RWPE2 (cell line): ENCODE measurements around the gene DNMT3A.

ENCODE experiments used
- ATAC-seq: fragments of 200-7000 bp; cut with Tn5 transposase; 3 replicates; pipeline ENCODE4 v1.9.1; 2021; ENCODE audit warnings: low read depth
- DNase-seq: peaks from one replicate; pipeline ENCODE4 v3.0.0-alpha.2; 2020; ENCODE audit warnings: low spot score
- H3K27ac ChIP-seq: fragments of 450-650 bp; 2 replicates; pipeline ENCODE4 v1.5.1; 2017; ENCODE audit warnings: mild to moderate bottlenecking; ENCODE audit not compliant: poor library complexity, severe bottlenecking
- H3K27me3 ChIP-seq: fragments of 250-450 bp; sonication (Bioruptor Pico); 2 replicates; pipeline ENCODE4 v1.5.1; 2021; ENCODE audit warnings: mild to moderate bottlenecking, moderate library complexity; ENCODE audit not compliant: insufficient read depth, poor library complexity, severe bottlenecking
- H3K36me3 ChIP-seq: fragments of 250-450 bp; sonication (Bioruptor Pico); 2 replicates; pipeline ENCODE4 v1.5.1; 2020; ENCODE audit warnings: low read depth, mild to moderate bottlenecking, moderate library complexity
- H3K4me1 ChIP-seq: fragments of 250-450 bp; sonication (Bioruptor Pico); 2 replicates; pipeline ENCODE4 v1.5.1; 2021; ENCODE audit warnings: mild to moderate bottlenecking, moderate library complexity; ENCODE audit not compliant: insufficient read depth, poor library complexity, severe bottlenecking
- H3K4me3 ChIP-seq: fragments of 250-450 bp; sonication (Bioruptor Pico); 2 replicates; pipeline ENCODE4 v1.5.1; 2021; ENCODE audit warnings: mild to moderate bottlenecking, moderate library complexity; ENCODE audit not compliant: severe bottlenecking
- H3K9me3 ChIP-seq: fragments of 250-450 bp; sonication (Bioruptor Pico); 2 replicates; pipeline ENCODE4 v1.5.1; 2021; ENCODE audit warnings: mild to moderate bottlenecking, moderate library complexity; ENCODE audit not compliant: severe bottlenecking
- TF ChIP-seq, protein P1 (sequence below): fragments of 450-650 bp; IDR thresholded peaks from one replicate; pipeline ENCODE4 v1.5.1; 2017; ENCODE audit warnings: mild to moderate bottlenecking, moderate library complexity; ENCODE audit not compliant: poor library complexity, severe bottlenecking

The DNMT3A gene

DNA sequence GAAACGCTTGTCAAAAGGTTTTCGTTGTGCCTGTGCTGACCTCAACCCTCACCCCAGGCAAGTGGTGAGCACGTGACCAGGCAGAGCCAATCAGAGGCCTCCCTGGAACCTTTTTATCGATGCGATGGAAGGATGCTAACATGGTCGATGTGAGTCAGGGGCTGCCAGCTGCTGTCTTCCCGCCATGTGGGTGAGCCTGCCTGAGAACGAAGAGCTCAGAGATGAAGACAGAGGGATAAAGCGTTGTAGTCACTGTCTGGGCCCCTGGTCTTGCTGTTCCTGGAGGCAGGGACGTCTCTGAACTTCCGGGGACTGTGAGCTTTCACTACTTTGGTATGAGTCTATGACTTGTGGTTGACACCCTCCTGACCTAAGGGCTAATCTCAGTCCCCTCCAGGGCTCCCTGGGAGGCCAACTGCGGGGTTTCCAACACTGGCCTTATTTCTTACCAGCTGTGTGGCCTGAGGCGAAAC is 18.6 kb downstream of the DNMT3A start:
- Histone ChIP-seq H3K36me3 (no peaks in the 10 kb centered on the region), H3K4me1 (no peaks in the 10 kb centered on the region), H3K27ac (no peak overlapping the region), H3K9me3 (peaks cover 8% of the 10 kb centered on the region), H3K27me3 (no peaks in the 10 kb centered on the region), H3K4me3 (no peak overlapping the region)
- TF ChIP-seq, protein P1, sequence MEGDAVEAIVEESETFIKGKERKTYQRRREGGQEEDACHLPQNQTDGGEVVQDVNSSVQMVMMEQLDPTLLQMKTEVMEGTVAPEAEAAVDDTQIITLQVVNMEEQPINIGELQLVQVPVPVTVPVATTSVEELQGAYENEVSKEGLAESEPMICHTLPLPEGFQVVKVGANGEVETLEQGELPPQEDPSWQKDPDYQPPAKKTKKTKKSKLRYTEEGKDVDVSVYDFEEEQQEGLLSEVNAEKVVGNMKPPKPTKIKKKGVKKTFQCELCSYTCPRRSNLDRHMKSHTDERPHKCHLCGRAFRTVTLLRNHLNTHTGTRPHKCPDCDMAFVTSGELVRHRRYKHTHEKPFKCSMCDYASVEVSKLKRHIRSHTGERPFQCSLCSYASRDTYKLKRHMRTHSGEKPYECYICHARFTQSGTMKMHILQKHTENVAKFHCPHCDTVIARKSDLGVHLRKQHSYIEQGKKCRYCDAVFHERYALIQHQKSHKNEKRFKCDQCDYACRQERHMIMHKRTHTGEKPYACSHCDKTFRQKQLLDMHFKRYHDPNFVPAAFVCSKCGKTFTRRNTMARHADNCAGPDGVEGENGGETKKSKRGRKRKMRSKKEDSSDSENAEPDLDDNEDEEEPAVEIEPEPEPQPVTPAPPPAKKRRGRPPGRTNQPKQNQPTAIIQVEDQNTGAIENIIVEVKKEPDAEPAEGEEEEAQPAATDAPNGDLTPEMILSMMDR: no peak
- ATAC-seq (no peak), DNase-seq (no peak)

DNA sequence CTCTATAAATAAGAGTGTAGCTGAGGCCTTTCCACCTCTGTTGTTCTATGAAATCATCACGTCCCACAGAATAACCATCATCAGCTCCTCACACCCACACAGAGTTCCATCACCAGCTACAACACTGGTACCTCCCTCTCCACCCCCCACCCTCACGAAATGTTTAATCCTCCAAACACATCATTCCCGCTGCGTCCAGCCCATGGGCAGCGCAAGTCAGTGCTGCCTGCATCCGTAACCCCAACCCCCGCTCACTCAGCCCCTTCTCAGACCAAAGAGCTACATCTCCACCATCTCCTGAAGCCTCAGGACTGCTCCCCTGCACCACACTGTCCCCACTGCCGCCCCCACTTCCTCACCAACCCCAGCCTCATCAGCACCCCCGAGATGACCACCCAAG is 19.4 kb downstream of the DNMT3A start:
- Histone ChIP-seq H3K36me3 (no peaks in the 10 kb centered on the region), H3K4me3 (no peak overlapping the region), H3K27me3 (no peaks in the 10 kb centered on the region), H3K9me3 (peaks cover 8% of the 10 kb centered on the region), H3K27ac (no peak overlapping the region), H3K4me1 (no peaks in the 10 kb centered on the region)
- DNase-seq: no peak
- TF ChIP-seq, protein P1: no peak
- ATAC-seq: no peak

DNA sequence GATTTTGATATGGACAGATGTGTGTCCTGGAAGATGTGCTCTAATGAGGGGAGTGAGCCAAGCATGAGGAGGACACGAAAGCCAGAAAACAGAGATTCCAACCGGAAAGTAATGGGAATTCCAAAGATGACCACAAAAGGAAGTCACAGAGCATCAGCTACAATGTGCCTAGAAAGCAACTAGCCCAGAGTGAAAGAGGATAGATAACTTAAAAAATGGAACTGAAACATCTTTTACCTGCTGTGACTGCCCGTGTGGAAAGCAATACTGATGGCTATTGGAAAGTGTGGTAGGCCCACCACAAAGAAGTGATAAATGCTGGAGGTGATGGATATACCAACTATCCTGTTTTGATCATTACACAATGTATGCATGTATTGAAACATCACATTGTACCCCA is 21.6 kb downstream of the DNMT3A start:
- no peak for ATAC-seq
- Histone ChIP-seq H3K27ac (no peak overlapping the region), H3K36me3 (no peaks in the 10 kb centered on the region), H3K27me3 (no peaks in the 10 kb centered on the region), H3K4me3 (no peak overlapping the region), H3K9me3 (no peaks in the 10 kb centered on the region), H3K4me1 (no peaks in the 10 kb centered on the region)
- DNase-seq: no peak
- TF ChIP-seq, protein P1: no peak

DNA sequence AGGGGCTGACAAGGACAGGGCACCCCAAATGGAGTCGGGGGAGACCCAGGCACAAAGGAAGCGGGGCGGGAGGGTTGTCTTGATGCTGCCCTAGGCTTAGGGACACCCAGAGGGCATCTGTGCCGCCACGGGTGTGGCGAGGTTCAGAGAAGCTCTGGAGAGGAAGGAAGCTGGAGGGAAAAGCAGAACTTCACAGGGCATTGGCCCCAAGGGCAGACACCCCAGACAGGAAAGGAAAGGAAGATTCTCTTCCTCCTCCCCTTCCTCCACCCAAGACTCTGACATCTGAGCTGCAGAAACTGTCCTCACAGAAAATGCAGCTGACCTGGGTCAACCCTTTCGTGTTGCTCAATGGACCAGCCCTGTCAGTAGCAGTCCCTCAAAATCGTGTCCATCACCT is 25.6 kb downstream of the DNMT3A start:
- Histone ChIP-seq H3K27ac (no peak overlapping the region), H3K4me1 (no peaks in the 10 kb centered on the region), H3K36me3 (no peaks in the 10 kb centered on the region), H3K9me3 (no peaks in the 10 kb centered on the region), H3K4me3 (no peak overlapping the region), H3K27me3 (no peaks in the 10 kb centered on the region)
- ATAC-seq (no peak), DNase-seq (no peak)
- TF ChIP-seq, protein P1: no peak

DNA sequence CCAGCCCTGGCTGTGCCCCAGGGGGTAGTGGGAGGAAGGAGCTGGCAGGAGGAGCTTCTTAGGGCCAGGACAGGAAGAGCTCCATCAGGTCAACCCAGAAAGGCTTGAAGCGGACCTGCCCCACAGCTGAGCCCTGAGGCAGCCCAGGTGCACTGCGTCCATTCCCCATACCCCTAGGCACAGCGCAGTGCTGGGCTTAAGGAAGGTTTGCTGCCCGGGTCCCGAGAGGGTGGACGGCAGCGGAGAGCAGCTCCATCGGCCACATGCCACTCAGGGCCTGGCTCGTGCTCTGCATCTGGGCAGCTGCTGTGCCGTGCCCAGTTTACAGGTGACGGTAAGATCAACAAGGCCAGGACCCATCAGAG is 26.4 kb downstream of the DNMT3A start:
- DNase-seq: no peak
- no peak overlapping the region for H3K27ac ChIP-seq
- H3K4me3 ChIP-seq: no peak overlapping the region
- no peaks in the 10 kb centered on the region for H3K27me3 ChIP-seq
- TF ChIP-seq, protein P1: no peak
- ATAC-seq: no peak
- no peaks in the 10 kb centered on the region for H3K9me3 ChIP-seq
- H3K4me1 ChIP-seq: no peaks in the 10 kb centered on the region
- no peaks in the 10 kb centered on the region for H3K36me3 ChIP-seq
